ENCODE results near the gene ZPR1.

- TF ChIP-seq EZH2 (IDR thresholded peaks at IDR 0.05; ENCODE audit: insufficient read depth, poor library complexity, severe bottlenecking) (no peak), EZH2phosphoT487 (IDR thresholded peaks at IDR 0.05; ENCODE audit: insufficient read depth, low read depth) (no peak)
These were observed 42.5 kb upstream of the ZPR1 start for GRCh38 chr11:116830184-116830912.
